ENCODE measurements around the gene COL5A1. TPM values are rescaled to one million over a fixed set of nuclear protein-coding genes. Genes with fewer than 3 reads are reported as not detected.

Gene COL5A1
- total and polyA plus RNA-seq, 11 donors: 7.6 to 91.3 (median 13.4) TPM

- Histone ChIP-seq H3K36me3 (peaks cover 0 to 15% (median 0%) of the 10 kb centered on the region in 9 donors), H3K27me3 (no peaks in the 10 kb centered on the region), H3K4me1 (peaks cover 0 to 38% (median 8%) of the 10 kb centered on the region in 12 donors), H3K27ac (peak overlapping the region in 10 of 12 donors; percentile 21 to 70 (median 41)), H3K4me3 (no peak overlapping the region), H3K9me3 (no peaks in the 10 kb centered on the region)
- WGBS, 4 donors: 71 to 79% (median 77%) methylated on average over 22 to 23 of the region's 23 CpGs
- DNase-seq (peak in 1 of 5 donors; percentile 56), ATAC-seq (no peak)
- intact Hi-C loops (cut with DNase I): loop anchor here in 4 of 10 donors (10.0 kb wide), 4 partner anchors 293 to 723 kb away; partner anchors contain the start of gene OLFM1 (in 1 of the 4)
- TF ChIP-seq CTCF (IDR thresholded peaks at IDR 0.05): no peak
Measured at GRCh38 chr9:134691695-134692572, 50.3 kb downstream of the COL5A1 start.

DNA sequence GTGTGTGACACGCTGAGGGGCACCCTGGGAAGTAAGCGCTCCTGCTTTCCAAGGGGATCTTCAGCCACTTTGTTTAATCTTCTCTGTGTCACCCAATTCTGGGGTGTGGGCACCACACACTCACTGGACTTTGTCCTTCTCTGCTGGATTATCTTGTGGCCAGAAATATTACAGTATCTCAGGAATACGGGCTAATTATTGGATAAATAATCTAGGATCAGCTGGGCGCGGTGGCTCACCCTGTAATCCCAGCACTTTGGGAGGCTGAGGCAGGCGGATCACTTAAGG lies 50.9 kb downstream of the COL5A1 start:
- H3K27me3 ChIP-seq: no peaks in the 10 kb centered on the region
- peaks cover 0 to 15% (median 0%) of the 10 kb centered on the region in 9 donors for H3K36me3 ChIP-seq
- no peak for DNase-seq
- no peak overlapping the region for H3K4me3 ChIP-seq
- intact Hi-C loops (cut with DNase I): loop anchor here in 4 of 10 donors (10.0 kb wide), 4 partner anchors 292 to 722 kb away; partner anchors contain the start of gene OLFM1 (in 1 of the 4)
- no peaks in the 10 kb centered on the region for H3K9me3 ChIP-seq
- ATAC-seq: no peak
- H3K27ac ChIP-seq: peak overlapping the region in 3 of 12 donors; percentile 18 to 65 (median 49)
- WGBS, 4 donors: 92 to 95% (median 93%) methylated on average over 6 of the region's 6 CpGs
- peaks cover 0 to 38% (median 8%) of the 10 kb centered on the region in 12 donors for H3K4me1 ChIP-seq
- no peak for TF ChIP-seq CTCF (IDR thresholded peaks at IDR 0.05)
- TF ChIP-seq POLR2A (IDR thresholded peaks at IDR 0.05): no peak

DNA sequence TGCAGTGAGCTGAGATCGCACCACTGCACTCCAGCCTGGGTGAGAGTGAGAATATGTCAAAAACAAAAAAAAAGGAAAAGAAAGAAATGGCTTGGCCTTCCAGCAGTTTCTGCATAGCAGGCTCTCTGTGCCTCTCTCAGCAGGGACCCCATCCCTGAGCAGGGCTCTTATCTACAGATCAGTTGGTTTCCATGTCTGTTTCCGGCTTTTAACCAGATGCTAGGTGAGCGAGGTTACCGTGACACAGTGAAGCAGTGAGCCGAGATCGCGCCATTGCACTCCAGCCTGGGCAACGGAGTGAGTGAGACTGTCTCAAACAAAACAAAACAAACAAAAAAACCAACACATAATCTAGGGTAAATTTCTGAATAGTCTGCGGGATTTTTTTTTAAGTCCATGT lies 51.4 kb downstream of the COL5A1 start:
- DNase-seq (no peak), ATAC-seq (no peak)
- Histone ChIP-seq H3K9me3 (no peaks in the 10 kb centered on the region), H3K36me3 (peaks cover 0 to 15% (median 0%) of the 10 kb centered on the region in 9 donors), H3K27ac (no peak overlapping the region), H3K4me1 (peaks cover 0 to 38% (median 8%) of the 10 kb centered on the region in 12 donors), H3K4me3 (no peak overlapping the region), H3K27me3 (no peaks in the 10 kb centered on the region)
- 82 to 87% (median 86%) methylated on average over 9 of the region's 9 CpGs for WGBS, 4 donors
- TF ChIP-seq CTCF (IDR thresholded peaks at IDR 0.05): no peak
- TF ChIP-seq POLR2A (IDR thresholded peaks at IDR 0.05): no peak
- intact Hi-C loops (cut with DNase I): loop anchor here in 4 of 10 donors (10.0 kb wide), 4 partner anchors 292 to 722 kb away; partner anchors contain the start of gene OLFM1 (in 1 of the 4)

- Histone ChIP-seq H3K27me3 (no peaks in the 10 kb centered on the region), H3K4me3 (no peak overlapping the region), H3K4me1 (peaks cover 0 to 42% (median 11%) of the 10 kb centered on the region in 12 donors), H3K36me3 (peaks cover 0 to 15% (median 0%) of the 10 kb centered on the region in 9 donors), H3K9me3 (no peaks in the 10 kb centered on the region), H3K27ac (no peak overlapping the region)
- no peak for ATAC-seq
- intact Hi-C loops (cut with DNase I): loop anchor here in 4 of 10 donors (10.0 kb wide), 4 partner anchors 291 to 721 kb away; partner anchors contain the start of gene OLFM1 (in 1 of the 4)
- DNase-seq: peak in 1 of 5 donors; percentile 50
- 82 to 90% (median 86%) methylated on average over 25 to 29 of the region's 29 CpGs for WGBS, 4 donors
- TF ChIP-seq POLR2A (IDR thresholded peaks at IDR 0.05): no peak
- TF ChIP-seq CTCF (IDR thresholded peaks at IDR 0.05): no peak
Measured at GRCh38 chr9:134693641-134694367, 52.2 kb downstream of the COL5A1 start.

All from heart left ventricle (tissue), 16 donors.